Measurements from ENCODE around the gene SLC9C1.

SLC9C1 gene

DNA sequence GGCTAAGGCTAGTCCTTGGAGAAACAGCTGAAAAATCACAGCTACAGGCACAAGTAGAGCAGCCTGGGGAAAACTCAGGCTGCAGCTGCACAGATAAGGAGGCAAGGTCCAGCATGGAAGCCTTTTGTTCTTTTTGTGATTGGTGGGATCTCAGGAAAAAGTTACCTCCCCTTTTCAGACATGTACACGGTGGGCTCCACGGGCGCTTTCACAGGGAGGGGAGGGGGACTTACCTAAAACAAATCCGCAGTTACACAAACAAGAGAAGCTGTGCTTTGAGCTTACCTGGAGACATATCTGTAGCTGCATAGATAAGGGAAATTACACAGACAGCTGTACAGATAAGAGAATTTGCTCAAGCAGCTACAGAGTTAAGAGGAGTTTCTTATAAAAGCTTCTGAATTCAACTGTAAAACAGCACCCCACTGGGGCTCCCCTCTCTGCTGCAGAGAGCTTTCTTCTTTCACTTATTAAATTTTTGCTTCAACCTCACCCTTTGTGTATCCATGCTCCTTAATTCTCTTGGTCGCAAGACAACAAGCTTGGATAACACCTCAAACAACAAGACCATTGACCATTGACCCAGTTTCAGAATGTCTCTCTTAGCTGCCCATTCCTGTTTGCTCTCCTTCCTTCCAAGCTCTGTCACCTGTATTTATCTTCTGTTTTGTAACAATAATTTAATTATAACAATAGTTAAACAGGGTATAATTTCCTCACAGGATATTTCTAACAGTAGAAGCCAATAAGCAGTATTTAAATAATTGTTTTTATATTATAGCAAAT is 28.0 kb upstream of the SLC9C1 start:
- Histone ChIP-seq H3K9ac (ENCODE audit: low read depth, low read length, poor library complexity, severe bottlenecking) (no peak overlapping the region), H2AFZ (ENCODE audit: low read length) (0 out of 2 replicates have a peak overlapping the region, but pooled peaks have one; percentile 20), H3K4me2 (ENCODE audit: low read depth, low read length, poor library complexity, severe bottlenecking) (no peak overlapping the region), H3K79me2 (ENCODE audit: insufficient read depth, low read length) (no peaks in the 10 kb centered on the region), H3F3A (ENCODE audit: low read depth) (no peaks in the 10 kb centered on the region), H3K4me3 (ENCODE audit: low read length, poor library complexity, severe bottlenecking) (no peak overlapping the region), H4K20me1 (ENCODE audit: insufficient read depth, low read length, poor library complexity, severe bottlenecking) (no peaks in the 10 kb centered on the region), H3K27me3 (ENCODE audit: insufficient read depth, low read length, poor library complexity, severe bottlenecking) (no peaks in the 10 kb centered on the region), H3K9me3 (ENCODE audit: insufficient read depth, low read depth, low read length) (no peaks in the 10 kb centered on the region), H3K36me3 (ENCODE audit: insufficient read depth, low read length) (no peaks in the 10 kb centered on the region), H3K9me2 (replicated peaks; ENCODE audit: low read depth, low read length) (no peaks in the 10 kb centered on the region), H3K4me1 (ENCODE audit: insufficient read depth, low read length, poor library complexity, severe bottlenecking) (peaks cover 12% of the 10 kb centered on the region)
- TF ChIP-seq, protein P1, sequence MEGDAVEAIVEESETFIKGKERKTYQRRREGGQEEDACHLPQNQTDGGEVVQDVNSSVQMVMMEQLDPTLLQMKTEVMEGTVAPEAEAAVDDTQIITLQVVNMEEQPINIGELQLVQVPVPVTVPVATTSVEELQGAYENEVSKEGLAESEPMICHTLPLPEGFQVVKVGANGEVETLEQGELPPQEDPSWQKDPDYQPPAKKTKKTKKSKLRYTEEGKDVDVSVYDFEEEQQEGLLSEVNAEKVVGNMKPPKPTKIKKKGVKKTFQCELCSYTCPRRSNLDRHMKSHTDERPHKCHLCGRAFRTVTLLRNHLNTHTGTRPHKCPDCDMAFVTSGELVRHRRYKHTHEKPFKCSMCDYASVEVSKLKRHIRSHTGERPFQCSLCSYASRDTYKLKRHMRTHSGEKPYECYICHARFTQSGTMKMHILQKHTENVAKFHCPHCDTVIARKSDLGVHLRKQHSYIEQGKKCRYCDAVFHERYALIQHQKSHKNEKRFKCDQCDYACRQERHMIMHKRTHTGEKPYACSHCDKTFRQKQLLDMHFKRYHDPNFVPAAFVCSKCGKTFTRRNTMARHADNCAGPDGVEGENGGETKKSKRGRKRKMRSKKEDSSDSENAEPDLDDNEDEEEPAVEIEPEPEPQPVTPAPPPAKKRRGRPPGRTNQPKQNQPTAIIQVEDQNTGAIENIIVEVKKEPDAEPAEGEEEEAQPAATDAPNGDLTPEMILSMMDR (conservative IDR thresholded peaks at IDR 0.05; ENCODE audit: low read length) = 0 out of 2 replicates have a peak, but pooled peaks have one; percentile 9
- no peak for TF ChIP-seq EZH2phosphoT487 (IDR thresholded peaks at IDR 0.05; ENCODE audit: borderline replicate concordance)

GRCh38 chr3:112320691-112321090 is 26.7 kb upstream of the SLC9C1 start:
- TF ChIP-seq, protein P1 (conservative IDR thresholded peaks at IDR 0.05; ENCODE audit: low read length) = no peak
- TF ChIP-seq EZH2phosphoT487 (IDR thresholded peaks at IDR 0.05; ENCODE audit: borderline replicate concordance) = no peak
- no peaks in the 10 kb centered on the region for H3K36me3 ChIP-seq (ENCODE audit: insufficient read depth, low read length)
- H2AFZ ChIP-seq (ENCODE audit: low read length) = no peak overlapping the region
- H3K4me1 ChIP-seq (ENCODE audit: insufficient read depth, low read length, poor library complexity, severe bottlenecking) = peaks cover 12% of the 10 kb centered on the region
- H3K9me2 ChIP-seq (replicated peaks; ENCODE audit: low read depth, low read length) = no peaks in the 10 kb centered on the region
- H3F3A ChIP-seq (ENCODE audit: low read depth) = no peaks in the 10 kb centered on the region
- no peaks in the 10 kb centered on the region for H4K20me1 ChIP-seq (ENCODE audit: insufficient read depth, low read length, poor library complexity, severe bottlenecking)
- no peaks in the 10 kb centered on the region for H3K79me2 ChIP-seq (ENCODE audit: insufficient read depth, low read length)
- H3K27me3 ChIP-seq (ENCODE audit: insufficient read depth, low read length, poor library complexity, severe bottlenecking) = no peaks in the 10 kb centered on the region
- no peak overlapping the region for H3K9ac ChIP-seq (ENCODE audit: low read depth, low read length, poor library complexity, severe bottlenecking)
- H3K4me3 ChIP-seq (ENCODE audit: low read length, poor library complexity, severe bottlenecking) = no peak overlapping the region
- H3K9me3 ChIP-seq (ENCODE audit: insufficient read depth, low read depth, low read length) = no peaks in the 10 kb centered on the region
- H3K4me2 ChIP-seq (ENCODE audit: low read depth, low read length, poor library complexity, severe bottlenecking) = no peak overlapping the region

DNA sequence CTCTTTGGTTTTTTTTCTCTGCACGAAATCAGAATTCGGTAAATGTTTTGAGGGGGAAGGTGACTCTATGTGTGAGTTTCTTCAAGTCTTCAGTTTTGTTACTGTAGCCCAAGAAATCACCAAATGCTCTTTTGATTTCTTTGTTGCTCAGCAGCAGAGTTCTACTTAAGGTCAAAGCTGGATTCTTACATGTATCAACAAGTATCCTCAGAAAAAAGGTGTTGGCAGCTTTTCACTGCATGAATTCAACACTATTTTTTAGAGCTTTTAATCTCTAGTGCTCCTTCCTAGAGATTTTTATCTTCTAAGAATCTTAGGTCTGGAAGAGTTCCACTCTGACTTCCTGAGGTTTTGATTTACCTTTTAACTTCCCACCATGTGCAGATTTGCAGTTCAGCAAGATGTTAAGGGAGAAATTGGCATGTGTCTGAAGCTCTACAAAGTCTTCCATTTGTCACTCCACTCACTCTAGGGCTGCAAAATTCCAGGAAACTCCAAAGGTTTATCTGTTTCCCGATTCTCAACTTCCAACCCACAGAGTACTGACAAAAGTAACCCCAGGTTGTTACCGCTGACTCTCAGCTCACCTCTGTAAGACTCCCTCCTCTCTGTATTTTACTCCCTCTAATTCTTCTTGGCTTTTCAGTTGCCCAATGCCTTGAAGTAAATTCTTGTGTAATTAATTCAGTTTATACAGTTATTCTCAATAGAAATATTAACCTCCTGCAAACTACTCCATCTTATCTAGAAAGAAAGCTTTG is 25.7 kb upstream of the SLC9C1 start:
- Histone ChIP-seq H3K9ac (ENCODE audit: low read depth, low read length, poor library complexity, severe bottlenecking) (no peak overlapping the region), H2AFZ (ENCODE audit: low read length) (no peak overlapping the region), H3K9me3 (ENCODE audit: insufficient read depth, low read depth, low read length) (no peaks in the 10 kb centered on the region), H3K4me1 (ENCODE audit: insufficient read depth, low read length, poor library complexity, severe bottlenecking) (peaks cover 12% of the 10 kb centered on the region), H3K36me3 (ENCODE audit: insufficient read depth, low read length) (no peaks in the 10 kb centered on the region), H3K9me2 (replicated peaks; ENCODE audit: low read depth, low read length) (no peaks in the 10 kb centered on the region), H3F3A (ENCODE audit: low read depth) (no peaks in the 10 kb centered on the region), H3K4me2 (ENCODE audit: low read depth, low read length, poor library complexity, severe bottlenecking) (no peak overlapping the region), H3K4me3 (ENCODE audit: low read length, poor library complexity, severe bottlenecking) (no peak overlapping the region), H3K79me2 (ENCODE audit: insufficient read depth, low read length) (no peaks in the 10 kb centered on the region), H4K20me1 (ENCODE audit: insufficient read depth, low read length, poor library complexity, severe bottlenecking) (no peaks in the 10 kb centered on the region), H3K27me3 (ENCODE audit: insufficient read depth, low read length, poor library complexity, severe bottlenecking) (no peaks in the 10 kb centered on the region)
- no peak for TF ChIP-seq EZH2phosphoT487 (IDR thresholded peaks at IDR 0.05; ENCODE audit: borderline replicate concordance)
- TF ChIP-seq, protein P1 (conservative IDR thresholded peaks at IDR 0.05; ENCODE audit: low read length) = no peak
